ENCODE measurements around the gene C10orf90. TPM values are rescaled to one million over a fixed set of nuclear protein-coding genes. Genes with fewer than 3 reads are reported as not detected.
A peak's percentile ranks its signal among the peaks of the same experiment; 100 is the strongest.

Gene C10orf90
- total RNA-seq, 4 donors from 2014 or later: 0.06 TPM; not detected in 3

DNA sequence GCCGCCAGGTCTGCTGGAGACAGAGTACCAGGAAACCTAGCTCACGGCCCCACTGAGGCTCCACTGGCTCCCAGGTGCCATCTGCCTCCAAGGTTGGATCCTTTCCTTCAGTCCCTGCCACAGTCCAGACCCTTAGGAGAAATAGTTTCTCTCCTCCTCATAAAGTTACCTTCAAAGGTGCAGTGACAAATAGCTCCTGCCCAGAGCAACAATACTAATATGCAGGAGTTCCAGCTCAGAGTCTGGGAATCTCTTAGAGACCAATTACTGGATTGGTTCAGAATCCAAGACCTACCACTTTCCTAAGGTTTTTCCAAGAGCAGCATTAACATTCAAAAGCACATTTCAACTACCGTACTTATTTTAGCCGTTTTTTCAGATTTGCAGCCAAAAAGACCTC, 241.2 kb downstream of the C10orf90 start:
- H3K27me3 ChIP-seq: peaks cover 0 to 32% (median 0%) of the 10 kb centered on the region in 4 donors
- H3K36me3 ChIP-seq: no peaks in the 10 kb centered on the region
- no peak for TF ChIP-seq POLR2AphosphoS5 (IDR thresholded peaks at IDR 0.05)
- no peak overlapping the region for H3K4me3 ChIP-seq
- peaks cover 0 to 5% (median 1%) of the 10 kb centered on the region in 4 donors for H3K9me3 ChIP-seq
- DNase-seq (ENCODE audit: extremely low spot score): no peak
- WGBS: 88% methylated on average over 4 of the region's 4 CpGs
- H3K4me1 ChIP-seq: no peaks in the 10 kb centered on the region
- intact Hi-C loops (cut with DNase I): no loop called here
- no peak overlapping the region for H3K27ac ChIP-seq (replicated peaks in 1 of 4)

DNA sequence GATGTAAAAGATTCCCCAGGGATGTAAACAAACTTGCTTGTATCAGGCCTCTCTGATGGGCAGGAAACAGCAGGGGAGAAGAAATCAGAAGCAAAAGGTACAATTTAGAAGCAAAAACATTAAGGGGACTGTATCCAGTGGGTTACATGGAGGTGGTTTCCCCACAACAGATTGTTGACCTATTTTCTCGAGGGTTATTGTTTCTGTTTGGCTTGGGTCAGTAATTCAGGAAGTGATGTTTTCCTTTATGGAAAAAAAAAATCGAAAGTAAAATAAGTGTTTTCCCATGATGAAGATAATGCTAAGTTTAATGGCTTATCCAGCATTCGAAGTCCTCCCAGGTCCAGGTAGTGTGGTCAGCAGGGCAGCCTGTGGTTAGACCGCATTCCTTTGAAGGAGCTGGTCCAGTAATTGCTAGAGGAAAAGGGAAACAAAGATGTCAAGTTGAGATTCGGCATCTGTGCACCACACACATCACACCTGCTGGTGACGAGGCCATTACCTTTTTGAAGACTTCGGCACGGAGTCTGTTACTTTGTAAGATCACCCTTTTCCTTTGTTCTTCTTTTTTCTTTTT, 244.9 kb downstream of the C10orf90 start:
- Histone ChIP-seq H3K27ac (replicated peaks in 1 of 4) (no peak overlapping the region), H3K4me3 (no peak overlapping the region), H3K27me3 (peaks cover 0 to 39% (median 0%) of the 10 kb centered on the region in 4 donors), H3K36me3 (no peaks in the 10 kb centered on the region), H3K9me3 (peaks cover 0 to 23% (median 13%) of the 10 kb centered on the region in 4 donors), H3K4me1 (no peaks in the 10 kb centered on the region)
- peak; percentile 37 for DNase-seq (ENCODE audit: extremely low spot score)
- intact Hi-C loops (cut with DNase I): no loop called here
- WGBS: 20% methylated on average over 8 of the region's 8 CpGs
- TF ChIP-seq POLR2A (IDR thresholded peaks at IDR 0.05; ENCODE audit: low read depth) (no peak), POLR2AphosphoS5 (IDR thresholded peaks at IDR 0.05) (no peak), EP300 (IDR thresholded peaks at IDR 0.05) (no peak)
- TF ChIP-seq, protein P1, sequence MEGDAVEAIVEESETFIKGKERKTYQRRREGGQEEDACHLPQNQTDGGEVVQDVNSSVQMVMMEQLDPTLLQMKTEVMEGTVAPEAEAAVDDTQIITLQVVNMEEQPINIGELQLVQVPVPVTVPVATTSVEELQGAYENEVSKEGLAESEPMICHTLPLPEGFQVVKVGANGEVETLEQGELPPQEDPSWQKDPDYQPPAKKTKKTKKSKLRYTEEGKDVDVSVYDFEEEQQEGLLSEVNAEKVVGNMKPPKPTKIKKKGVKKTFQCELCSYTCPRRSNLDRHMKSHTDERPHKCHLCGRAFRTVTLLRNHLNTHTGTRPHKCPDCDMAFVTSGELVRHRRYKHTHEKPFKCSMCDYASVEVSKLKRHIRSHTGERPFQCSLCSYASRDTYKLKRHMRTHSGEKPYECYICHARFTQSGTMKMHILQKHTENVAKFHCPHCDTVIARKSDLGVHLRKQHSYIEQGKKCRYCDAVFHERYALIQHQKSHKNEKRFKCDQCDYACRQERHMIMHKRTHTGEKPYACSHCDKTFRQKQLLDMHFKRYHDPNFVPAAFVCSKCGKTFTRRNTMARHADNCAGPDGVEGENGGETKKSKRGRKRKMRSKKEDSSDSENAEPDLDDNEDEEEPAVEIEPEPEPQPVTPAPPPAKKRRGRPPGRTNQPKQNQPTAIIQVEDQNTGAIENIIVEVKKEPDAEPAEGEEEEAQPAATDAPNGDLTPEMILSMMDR (IDR thresholded peaks at IDR 0.05): no peak

DNA sequence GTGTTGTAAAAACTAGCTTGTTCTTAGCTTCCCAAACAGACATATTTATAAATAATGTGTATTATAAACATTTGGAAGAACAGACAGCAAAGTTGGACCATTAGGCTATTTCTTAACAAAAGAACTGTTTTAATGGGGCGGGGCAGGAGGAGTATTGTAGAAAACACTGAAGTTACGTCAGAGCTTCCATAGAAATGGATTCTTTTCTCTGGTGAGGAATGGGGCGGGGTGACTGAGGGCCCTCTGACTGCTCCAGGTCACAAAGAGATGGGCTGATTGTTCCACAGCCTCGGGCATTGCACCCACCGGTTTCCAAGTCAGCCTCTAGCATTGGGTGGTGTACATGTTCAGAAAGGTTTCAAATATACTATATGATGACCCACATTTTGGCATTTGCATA, 245.5 kb downstream of the C10orf90 start:
- Histone ChIP-seq H3K27me3 (peaks cover 0 to 39% (median 0%) of the 10 kb centered on the region in 4 donors), H3K27ac (replicated peaks in 1 of 4) (no peak overlapping the region), H3K9me3 (peaks cover 0 to 23% (median 13%) of the 10 kb centered on the region in 4 donors), H3K4me3 (no peak overlapping the region), H3K36me3 (no peaks in the 10 kb centered on the region), H3K4me1 (no peaks in the 10 kb centered on the region)
- intact Hi-C loops (cut with DNase I): no loop called here
- WGBS: 91% methylated on average over 5 of the region's 5 CpGs
- no peak for DNase-seq (ENCODE audit: extremely low spot score)
- no peak for TF ChIP-seq EP300 (IDR thresholded peaks at IDR 0.05)
- TF ChIP-seq, protein P1 (IDR thresholded peaks at IDR 0.05): no peak
- TF ChIP-seq POLR2A (IDR thresholded peaks at IDR 0.05; ENCODE audit: low read depth): no peak

DNA sequence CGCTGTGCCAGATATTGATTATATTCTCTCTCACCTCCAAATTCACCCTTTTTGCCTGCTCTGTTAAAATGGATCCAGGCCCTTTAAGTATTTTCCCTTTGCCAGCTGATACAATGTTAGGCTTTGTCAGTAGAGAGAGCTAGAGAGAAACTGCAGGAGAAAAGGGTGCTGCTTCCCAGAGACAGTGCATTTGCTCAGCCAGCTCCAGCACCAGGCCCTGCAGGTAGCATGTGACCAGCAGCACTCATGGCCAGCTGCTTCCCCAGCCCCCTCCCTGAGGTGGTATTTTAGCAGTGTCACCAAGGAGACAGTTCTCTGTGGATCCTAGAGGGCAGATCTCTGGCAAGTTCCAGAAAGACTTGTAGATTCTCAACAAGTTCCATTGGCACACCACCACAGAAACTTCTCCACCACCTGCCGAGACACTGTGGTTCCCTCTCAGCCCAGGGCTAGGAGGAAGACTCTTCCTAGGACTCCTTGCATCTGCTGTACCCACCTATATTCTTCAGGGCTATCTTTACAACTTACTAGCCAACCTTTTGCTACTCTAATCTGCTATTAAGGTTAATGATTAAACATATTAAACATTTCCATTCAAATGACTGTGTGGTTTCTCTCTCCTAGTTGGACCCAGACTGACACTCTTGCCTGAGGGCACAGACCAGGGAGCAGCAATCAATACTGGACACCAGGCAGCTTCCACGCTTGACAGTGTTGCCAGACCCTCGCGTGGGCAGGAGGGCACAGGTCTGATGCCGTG, 246.6 kb downstream of the C10orf90 start:
- intact Hi-C loops (cut with DNase I): no loop called here
- H3K9me3 ChIP-seq: peaks cover 0 to 29% (median 19%) of the 10 kb centered on the region in 4 donors
- TF ChIP-seq, protein P1 (IDR thresholded peaks at IDR 0.05): no peak
- TF ChIP-seq POLR2AphosphoS5 (IDR thresholded peaks at IDR 0.05): no peak
- no peak for TF ChIP-seq POLR2A (IDR thresholded peaks at IDR 0.05; ENCODE audit: low read depth)
- no peak for TF ChIP-seq EP300 (IDR thresholded peaks at IDR 0.05)
- no peak overlapping the region for H3K4me3 ChIP-seq
- no peaks in the 10 kb centered on the region for H3K36me3 ChIP-seq
- H3K4me1 ChIP-seq: no peaks in the 10 kb centered on the region
- peaks cover 0 to 39% (median 0%) of the 10 kb centered on the region in 4 donors for H3K27me3 ChIP-seq
- DNase-seq (ENCODE audit: extremely low spot score): no peak
- H3K27ac ChIP-seq (replicated peaks in 1 of 4): no peak overlapping the region
- 95% methylated on average over 6 of the region's 6 CpGs for WGBS

DNA sequence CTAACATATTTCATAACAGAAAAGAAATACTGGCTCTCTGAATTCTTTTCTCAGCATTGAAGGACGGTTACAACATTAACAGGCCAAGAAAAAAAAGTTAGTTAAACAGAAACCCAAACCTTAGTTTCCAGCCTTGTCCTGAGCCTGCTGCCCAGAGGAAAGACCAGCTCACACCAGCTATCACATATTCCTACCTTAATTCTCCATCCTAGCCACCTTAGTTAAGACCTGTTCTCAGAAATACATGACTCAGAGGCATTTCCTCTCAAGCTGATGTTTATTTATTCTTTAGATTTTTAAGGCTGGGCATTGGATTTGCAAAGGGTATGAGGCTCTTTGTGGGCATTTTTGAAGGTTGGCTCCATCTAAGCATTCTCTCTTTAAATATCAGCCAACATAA, 247.9 kb downstream of the C10orf90 start:
- Histone ChIP-seq H3K27me3 (peaks cover 0 to 33% (median 0%) of the 10 kb centered on the region in 4 donors), H3K9me3 (peaks cover 0 to 34% (median 19%) of the 10 kb centered on the region in 4 donors), H3K4me3 (no peak overlapping the region), H3K4me1 (no peaks in the 10 kb centered on the region), H3K27ac (replicated peaks in 1 of 4) (no peak overlapping the region), H3K36me3 (no peaks in the 10 kb centered on the region)
- TF ChIP-seq, protein P1 (IDR thresholded peaks at IDR 0.05): no peak
- WGBS: 81% methylated on average over 1 of the region's 1 CpG
- DNase-seq (ENCODE audit: extremely low spot score): no peak
- intact Hi-C loops (cut with DNase I): no loop called here
